Naive thymus-derived CD8-positive, alpha-beta T cell (primary cell): ENCODE results near the gene UNC13A. TPM values are rescaled to one million over a fixed set of nuclear protein-coding genes. Genes with fewer than 3 reads are reported as not detected.

Source experiments
- ATAC-seq, 2 donors: fragments of 150-1000 bp; cut with Tn5 transposase in 1 of 2; sonication (Bioruptor Pico), chemical (Tn5 transposase) in 1 of 2; 1 replicate in 1 of 2; 2 replicates in 1 of 2; pipeline ENCODE4 v1.10.0; 2021; ENCODE audit warnings: mild to moderate bottlenecking in 2 of 2, moderate library complexity in 2 of 2
- POLR2A ChIA-PET: fragments of 350-600 bp; sonication (Branson Sonifier 250); formaldehyde crosslinking; loops from one replicate; lab custom pipeline; 2021; ENCODE audit warnings: antibody characterized with exemption; lab: Charles Lee
- DNase-seq, 10 donors: peaks; one replicate each; pipeline versions ENCODE4 v3.0.0 to v3.0.0-alpha.2; 2020 to 2022
- H3K27ac Mint-ChIP-seq, 10 donors: one replicate each; pipeline ENCODE4 v1.8.0; 2020 to 2022; ENCODE audit warnings: mild to moderate bottlenecking in 10 of 10, mixed read lengths in 10 of 10, moderate library complexity in 4 of 10, inconsistent platforms in 1 of 10
- H3K27me3 Mint-ChIP-seq, 5 donors: one replicate each; pipeline ENCODE4 v1.8.0; 2021 to 2022; ENCODE audit warnings: mixed read lengths in 5 of 5
- H3K36me3 Mint-ChIP-seq, 3 donors: one replicate each; pipeline ENCODE4 v1.8.0; 2020 to 2022; ENCODE audit warnings: mixed read lengths in 3 of 3, mild to moderate bottlenecking in 2 of 3, inconsistent platforms in 1 of 3
- H3K4me1 Mint-ChIP-seq, 4 donors: one replicate each; pipeline ENCODE4 v1.8.0; 2021 to 2022; ENCODE audit warnings: mixed read lengths in 4 of 4
- H3K4me3 Mint-ChIP-seq, 10 donors: one replicate each; pipeline ENCODE4 v1.8.0; 2020 to 2022; ENCODE audit warnings: mild to moderate bottlenecking in 10 of 10, mixed read lengths in 10 of 10, moderate library complexity in 6 of 10, inconsistent platforms in 1 of 10
- H3K9me3 Mint-ChIP-seq, 9 donors: one replicate each; pipeline ENCODE4 v1.8.0; 2020 to 2022; ENCODE audit warnings: mixed read lengths in 9 of 9, mild to moderate bottlenecking in 3 of 9, inconsistent platforms in 1 of 9, moderate library complexity in 1 of 9
- polyA plus RNA-seq, 3 donors: library from polyadenylated mRNA; unstranded; fragments of 300-500 nt; fragmentation: Illumina TruSeq; gene quantifications; one replicate each; pipeline ENCODE4 v1.2.3, GENCODE V29; 2021
- total RNA-seq, 8 experiments: library from RNA in 2 of 8; stranded (reverse) in 2 of 8; gene quantifications; one replicate each; pipeline ENCODE4 v1.2.3 and lab custom pipeline; 2021 to 2026

The UNC13A gene
- total RNA-seq, result under 1 TPM; 0.03 to 0.10 TPM
- polyA plus RNA-seq, result under 1 TPM in 2 of 3 donors, not detected in 1; 0.01 to 0.06 TPM
- total RNA-seq (lab: John Stamatoyannopoulos, UW), result 0.15 to 0.78 (median 0.50) reads per million in 6 experiments

- Mint-ChIP-seq H3K27me3 (peaks cover 33 to 80% (median 58%) of the 10 kb centered on the region in 5 donors), H3K36me3 (peaks cover 0 to 6% (median 5%) of the 10 kb centered on the region in 3 donors), H3K9me3 (peaks cover 0 to 9% (median 0%) of the 10 kb centered on the region in 9 donors), H3K4me3 (peak within 1 kb of the TSS in 8 of 10 donors; percentile 44 to 76 (median 64)), H3K4me1 (peaks cover 7 to 24% (median 13%) of the 10 kb centered on the region in 4 donors), H3K27ac (peak within 1 kb of the TSS in 2 of 10 donors; percentile 5 to 82)
- POLR2A ChIA-PET, result no interaction called here
- DNase-seq, result peak; percentile 23 to 73 (median 46)
- peak; percentile 78 to 91 for ATAC-seq
Measured at GRCh38 chr19:17687857-17688784, at the start of gene UNC13A. Gene UNC13A, minus strand, starts transcription at chr19:17688354. Its CDS starts 155 bp downstream, at chr19:17688199.

DNA sequence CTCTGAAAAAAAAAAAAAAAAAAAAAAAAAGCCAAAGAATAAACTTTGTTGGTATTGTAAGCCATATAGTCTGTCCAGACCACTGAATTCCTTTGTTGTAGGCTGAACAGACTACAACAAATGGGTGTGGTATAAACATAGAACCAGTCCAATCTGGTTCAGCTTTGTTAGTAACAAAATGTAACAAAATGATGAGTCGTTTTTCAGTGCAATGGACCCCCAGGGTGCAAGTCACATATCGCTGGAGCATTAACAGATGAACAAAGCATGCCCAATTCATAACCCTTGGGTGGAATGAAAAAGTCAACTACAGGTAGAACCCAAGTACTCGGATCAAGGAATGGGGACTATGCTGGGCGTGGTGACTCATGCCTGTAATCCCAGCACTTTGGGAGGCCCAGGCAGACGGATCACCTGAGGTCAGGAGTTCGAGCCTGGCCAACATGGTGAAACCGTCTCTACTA, 49.6 kb upstream of the UNC13A start:
- Mint-ChIP-seq H3K4me3 (no peak overlapping the region), H3K4me1 (peaks cover 0 to 18% (median 2%) of the 10 kb centered on the region in 4 donors), H3K36me3 (peaks cover 0 to 31% (median 5%) of the 10 kb centered on the region in 3 donors), H3K9me3 (peaks cover 0 to 4% (median 0%) of the 10 kb centered on the region in 9 donors), H3K27me3 (no peaks in the 10 kb centered on the region), H3K27ac (no peak overlapping the region)
- POLR2A ChIA-PET, result interaction anchor here (0.6 to 0.7 kb wide), 2 partner anchors 119 to 353 kb away, joined by 7 to 8 read pairs; no protein-coding TSS in a partner anchor
- DNase-seq (no peak), ATAC-seq (no peak)

DNA sequence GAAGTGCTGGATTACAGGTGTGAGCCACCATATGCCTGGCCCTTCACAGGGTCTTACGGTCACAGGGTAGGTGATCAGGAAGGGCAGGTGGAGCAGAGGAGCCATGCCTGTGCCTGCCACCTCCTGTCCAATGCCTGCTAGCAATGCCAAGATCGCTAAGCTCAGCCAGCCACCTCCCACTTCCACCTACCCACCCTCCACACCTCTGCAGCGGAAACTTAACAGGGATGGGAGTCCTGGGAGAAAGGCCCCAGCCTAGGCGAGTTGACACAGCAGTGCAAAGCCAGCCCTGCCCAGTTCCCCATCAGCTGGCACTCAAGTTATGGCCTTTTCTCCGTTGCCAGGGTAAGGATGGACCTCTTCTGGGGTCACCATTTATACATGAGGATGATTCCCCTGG, 47.3 kb upstream of the UNC13A start:
- peaks cover 9 to 27% (median 22%) of the 10 kb centered on the region in 4 donors for H3K4me1 Mint-ChIP-seq
- H3K27me3 Mint-ChIP-seq, result no peaks in the 10 kb centered on the region
- H3K36me3 Mint-ChIP-seq, result peaks cover 5 to 54% (median 12%) of the 10 kb centered on the region in 3 donors
- no peaks in the 10 kb centered on the region for H3K9me3 Mint-ChIP-seq
- no peak for ATAC-seq
- peak overlapping the region in 1 of 10 donors; percentile 65 for H3K27ac Mint-ChIP-seq
- POLR2A ChIA-PET, result no interaction called here
- no peak overlapping the region for H3K4me3 Mint-ChIP-seq
- no peak for DNase-seq

- Mint-ChIP-seq H3K4me1 (peaks cover 9 to 36% (median 27%) of the 10 kb centered on the region in 4 donors), H3K4me3 (no peak overlapping the region), H3K27ac (peak overlapping the region in 1 of 10 donors; percentile 71), H3K27me3 (no peaks in the 10 kb centered on the region), H3K9me3 (no peaks in the 10 kb centered on the region), H3K36me3 (peaks cover 5 to 67% (median 12%) of the 10 kb centered on the region in 3 donors)
- POLR2A ChIA-PET, result interaction anchor here (0.9 kb wide), 1 partner anchor 21 kb away, joined by 3 read pairs; no protein-coding TSS in a partner anchor
- DNase-seq, result no peak
- ATAC-seq, result no peak
Measured at GRCh38 chr19:17734146-17734545, 46.0 kb upstream of the UNC13A start.

- DNase-seq (no peak), ATAC-seq (no peak)
- no peaks in the 10 kb centered on the region for H3K9me3 Mint-ChIP-seq
- H3K4me3 Mint-ChIP-seq, result no peak overlapping the region
- POLR2A ChIA-PET, result no interaction called here
- no peaks in the 10 kb centered on the region for H3K27me3 Mint-ChIP-seq
- peaks cover 9 to 41% (median 22%) of the 10 kb centered on the region in 4 donors for H3K4me1 Mint-ChIP-seq
- peaks cover 5 to 74% (median 12%) of the 10 kb centered on the region in 3 donors for H3K36me3 Mint-ChIP-seq
- no peak overlapping the region for H3K27ac Mint-ChIP-seq
Measured at GRCh38 chr19:17733127-17733526, 45.0 kb upstream of the UNC13A start.

- ATAC-seq (no peak), DNase-seq (no peak)
- Mint-ChIP-seq H3K9me3 (no peaks in the 10 kb centered on the region), H3K4me1 (peaks cover 15 to 47% (median 28%) of the 10 kb centered on the region in 4 donors), H3K27me3 (no peaks in the 10 kb centered on the region), H3K36me3 (peaks cover 5 to 74% (median 13%) of the 10 kb centered on the region in 3 donors), H3K27ac (no peak overlapping the region), H3K4me3 (no peak overlapping the region)
- POLR2A ChIA-PET, result no interaction called here
Measured at GRCh38 chr19:17727843-17728242, 39.7 kb upstream of the UNC13A start.

DNA sequence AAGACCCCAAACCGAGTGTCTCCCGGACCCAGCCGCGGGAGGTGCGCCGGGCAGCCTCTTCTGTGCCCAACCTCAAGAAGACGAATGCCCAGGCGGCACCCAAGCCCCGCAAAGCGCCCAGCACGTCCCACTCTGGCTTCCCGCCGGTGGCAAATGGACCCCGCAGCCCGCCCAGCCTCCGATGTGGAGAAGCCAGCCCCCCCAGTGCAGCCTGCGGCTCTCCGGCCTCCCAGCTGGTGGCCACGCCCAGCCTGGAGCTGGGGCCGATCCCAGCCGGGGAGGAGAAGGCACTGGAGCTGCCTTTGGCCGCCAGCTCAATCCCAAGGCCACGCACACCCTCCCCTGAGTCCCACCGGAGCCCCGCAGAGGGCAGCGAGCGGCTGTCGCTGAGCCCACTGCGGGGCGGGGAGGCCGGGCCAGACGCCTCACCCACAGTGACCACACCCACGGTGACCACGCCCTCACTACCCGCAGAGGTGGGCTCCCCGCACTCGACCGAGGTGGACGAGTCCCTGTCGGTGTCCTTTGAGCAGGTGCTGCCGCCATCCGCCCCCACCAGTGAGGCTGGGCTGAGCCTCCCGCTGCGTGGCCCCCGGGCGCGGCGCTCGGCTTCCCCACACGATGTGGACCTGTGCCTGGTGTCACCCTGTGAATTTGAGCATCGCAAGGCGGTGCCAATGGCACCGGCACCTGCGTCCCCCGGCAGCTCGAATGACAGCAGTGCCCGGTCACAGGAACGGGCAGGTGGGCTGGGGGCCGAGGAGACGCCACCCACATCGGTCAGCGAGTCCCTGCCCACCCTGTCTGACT, 39.0 kb upstream of the UNC13A start:
- no peaks in the 10 kb centered on the region for H3K9me3 Mint-ChIP-seq
- peaks cover 11 to 47% (median 32%) of the 10 kb centered on the region in 4 donors for H3K4me1 Mint-ChIP-seq
- POLR2A ChIA-PET, result no interaction called here
- ATAC-seq (no peak), DNase-seq (no peak)
- peaks cover 5 to 68% (median 13%) of the 10 kb centered on the region in 3 donors for H3K36me3 Mint-ChIP-seq
- no peaks in the 10 kb centered on the region for H3K27me3 Mint-ChIP-seq
- H3K27ac Mint-ChIP-seq, result no peak overlapping the region
- no peak overlapping the region for H3K4me3 Mint-ChIP-seq

DNA sequence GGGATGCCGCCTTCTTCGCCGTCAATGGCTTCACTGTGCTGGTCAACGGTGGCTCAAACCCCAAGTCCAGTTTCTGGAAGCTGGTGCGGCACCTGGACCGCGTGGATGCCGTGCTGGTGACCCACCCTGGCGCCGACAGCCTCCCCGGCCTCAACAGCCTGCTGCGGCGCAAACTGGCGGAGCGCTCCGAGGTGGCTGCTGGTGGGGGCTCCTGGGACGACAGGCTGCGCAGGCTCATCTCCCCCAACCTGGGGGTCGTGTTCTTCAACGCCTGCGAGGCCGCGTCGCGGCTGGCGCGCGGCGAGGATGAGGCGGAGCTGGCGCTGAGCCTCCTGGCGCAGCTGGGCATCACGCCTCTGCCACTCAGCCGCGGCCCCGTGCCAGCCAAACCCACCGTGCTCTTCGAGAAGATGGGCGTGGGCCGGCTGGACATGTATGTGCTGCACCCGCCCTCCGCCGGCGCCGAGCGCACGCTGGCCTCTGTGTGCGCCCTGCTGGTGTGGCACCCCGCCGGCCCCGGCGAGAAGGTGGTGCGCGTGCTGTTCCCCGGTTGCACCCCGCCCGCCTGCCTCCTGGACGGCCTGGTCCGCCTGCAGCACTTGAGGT, 38.1 kb upstream of the UNC13A start:
- no peak for DNase-seq

GRCh38 chr19:17725422-17726078, 37.4 kb upstream of the UNC13A start:
- peak in 1 of 10 donors; percentile 30 for DNase-seq
- peak overlapping the region in 1 of 10 donors; percentile 60 for H3K27ac Mint-ChIP-seq
- no peaks in the 10 kb centered on the region for H3K27me3 Mint-ChIP-seq
- ATAC-seq, result peak in 1 of 2 donors; percentile 37
- peaks cover 0 to 54% (median 4%) of the 10 kb centered on the region in 3 donors for H3K36me3 Mint-ChIP-seq
- POLR2A ChIA-PET, result no interaction called here
- H3K9me3 Mint-ChIP-seq, result no peaks in the 10 kb centered on the region
- H3K4me1 Mint-ChIP-seq, result peaks cover 15 to 49% (median 35%) of the 10 kb centered on the region in 4 donors
- H3K4me3 Mint-ChIP-seq, result no peak overlapping the region

More for the DNA sequence above, 38.1 kb upstream of the UNC13A start:
- Mint-ChIP-seq H3K27ac (no peak overlapping the region), H3K9me3 (no peaks in the 10 kb centered on the region), H3K4me1 (peaks cover 11 to 47% (median 34%) of the 10 kb centered on the region in 4 donors), H3K4me3 (no peak overlapping the region), H3K36me3 (peaks cover 3 to 61% (median 10%) of the 10 kb centered on the region in 3 donors), H3K27me3 (no peaks in the 10 kb centered on the region)
- POLR2A ChIA-PET, result no interaction called here
- no peak for ATAC-seq

DNA sequence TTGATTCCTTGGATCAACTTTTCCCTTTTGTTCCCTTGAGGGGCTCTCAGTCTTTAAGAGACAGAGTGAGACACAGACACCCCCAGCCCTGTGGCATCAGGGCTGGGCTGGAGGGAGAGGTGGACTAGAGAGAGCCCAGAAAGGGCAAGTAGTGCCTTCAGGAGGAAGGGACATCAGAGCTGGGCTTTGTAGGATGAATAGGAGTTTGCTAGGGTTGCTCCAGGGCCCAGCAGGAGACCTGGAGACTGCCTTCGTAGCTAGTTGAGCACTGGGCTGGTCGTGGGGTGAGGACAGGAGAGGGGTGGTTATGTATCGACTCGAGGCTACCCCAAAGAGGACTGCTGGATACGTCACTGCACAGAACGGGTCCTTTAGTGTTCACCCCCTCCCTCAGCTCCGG, 36.5 kb upstream of the UNC13A start:
- Mint-ChIP-seq H3K27me3 (no peaks in the 10 kb centered on the region), H3K36me3 (peaks cover 0 to 45% (median 3%) of the 10 kb centered on the region in 3 donors), H3K27ac (peak overlapping the region in 2 of 10 donors; percentile 48 to 74), H3K4me3 (no peak overlapping the region), H3K9me3 (no peaks in the 10 kb centered on the region), H3K4me1 (peaks cover 21 to 47% (median 36%) of the 10 kb centered on the region in 4 donors)
- DNase-seq (no peak), ATAC-seq (no peak)
- POLR2A ChIA-PET, result no interaction called here

- POLR2A ChIA-PET, result interaction anchor here (0.5 to 1.9 kb wide), 3 partner anchors 28 to 76 kb away, joined by 3 to 6 read pairs (median 5); partner anchors contain the start of gene FCHO1
- ATAC-seq (no peak), DNase-seq (no peak)
- peaks cover 26 to 46% (median 43%) of the 10 kb centered on the region in 4 donors for H3K4me1 Mint-ChIP-seq
- H3K27ac Mint-ChIP-seq, result peak overlapping the region in 2 of 10 donors; percentile 55 to 56
- peaks cover 0 to 26% (median 3%) of the 10 kb centered on the region in 3 donors for H3K36me3 Mint-ChIP-seq
- H3K27me3 Mint-ChIP-seq, result no peaks in the 10 kb centered on the region
- no peak overlapping the region for H3K4me3 Mint-ChIP-seq
- H3K9me3 Mint-ChIP-seq, result no peaks in the 10 kb centered on the region
Measured at GRCh38 chr19:17722655-17723240, 34.6 kb upstream of the UNC13A start.
